HG03342 (cell line): Measurements from ENCODE around the gene RELN.

Experiments used
- ATAC-seq: cut with Tn5 transposase; IDR thresholded peaks from one replicate; pipeline ENCODE4 v1.9.1; 2021; ENCODE audit warnings: mild to moderate bottlenecking, moderate library complexity; ENCODE audit not compliant: unreplicated experiment

The RELN gene

DNA sequence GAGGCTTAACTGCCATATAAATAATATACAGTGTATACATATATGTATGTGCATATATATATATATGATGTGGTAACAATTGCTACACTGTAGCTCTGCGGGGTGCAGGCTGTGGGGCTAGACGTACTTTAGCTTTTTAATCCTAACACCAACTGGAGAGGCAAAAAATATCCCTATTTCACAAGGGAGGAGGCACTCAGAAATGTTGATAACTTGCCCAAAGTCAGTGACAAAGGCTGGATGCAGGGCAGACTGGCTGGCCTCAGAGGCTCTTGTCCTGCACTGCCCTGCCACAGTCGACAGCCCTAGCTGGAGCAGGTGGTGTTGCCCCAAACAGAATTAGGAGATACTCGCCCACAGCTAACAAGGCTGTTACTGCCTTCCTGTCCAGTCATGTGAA is 1.5 kb upstream of the RELN start:
- no peak for ATAC-seq

DNA sequence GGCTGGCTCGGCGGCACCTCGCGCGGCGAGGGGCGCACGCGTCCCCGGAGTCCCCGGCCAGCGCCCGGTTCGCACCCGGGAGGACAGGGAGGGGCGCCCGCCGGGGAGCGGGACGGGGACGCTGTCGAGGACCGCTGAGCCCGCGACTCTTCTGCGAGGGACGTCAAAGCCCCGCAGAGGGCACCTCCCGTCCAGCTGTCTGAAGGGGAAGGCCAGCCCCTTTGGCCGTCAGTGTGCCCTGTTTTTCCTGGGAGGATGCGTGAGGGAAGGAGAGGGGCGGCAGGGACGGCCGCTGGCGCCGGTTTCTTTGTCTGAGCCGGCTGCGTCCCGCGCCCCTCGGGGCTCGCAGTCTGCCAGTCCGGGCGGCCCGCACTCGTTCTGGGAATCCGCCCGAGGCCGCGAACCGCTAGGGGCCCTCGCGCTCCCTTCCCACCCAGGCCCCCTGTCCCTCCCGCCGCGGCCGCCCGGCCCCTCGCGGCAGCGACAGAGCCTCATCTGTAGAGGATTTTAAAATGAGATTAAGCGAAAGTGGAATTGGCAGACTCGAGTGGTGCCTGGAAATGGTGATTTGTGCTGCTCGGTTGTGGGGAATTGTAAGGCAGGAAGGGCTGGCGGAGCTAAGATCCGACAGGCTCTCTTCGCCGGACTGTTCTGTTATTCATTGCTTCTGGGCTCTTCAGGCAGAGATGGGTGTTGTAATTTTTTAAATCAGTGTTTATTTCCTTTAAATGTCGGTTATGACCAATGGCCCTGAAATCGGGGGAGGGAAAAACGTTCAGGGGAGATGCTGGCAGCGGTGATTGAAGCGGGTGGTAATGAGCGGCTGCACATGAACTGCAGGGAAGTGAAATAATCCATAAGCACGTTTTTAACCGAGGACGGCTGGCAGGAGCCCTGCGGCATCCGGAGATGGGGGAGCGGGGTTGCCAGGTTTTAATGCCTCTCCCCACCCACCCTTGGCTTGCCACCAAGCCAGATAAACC is 618 bp upstream of the RELN start:
- no peak for ATAC-seq

DNA sequence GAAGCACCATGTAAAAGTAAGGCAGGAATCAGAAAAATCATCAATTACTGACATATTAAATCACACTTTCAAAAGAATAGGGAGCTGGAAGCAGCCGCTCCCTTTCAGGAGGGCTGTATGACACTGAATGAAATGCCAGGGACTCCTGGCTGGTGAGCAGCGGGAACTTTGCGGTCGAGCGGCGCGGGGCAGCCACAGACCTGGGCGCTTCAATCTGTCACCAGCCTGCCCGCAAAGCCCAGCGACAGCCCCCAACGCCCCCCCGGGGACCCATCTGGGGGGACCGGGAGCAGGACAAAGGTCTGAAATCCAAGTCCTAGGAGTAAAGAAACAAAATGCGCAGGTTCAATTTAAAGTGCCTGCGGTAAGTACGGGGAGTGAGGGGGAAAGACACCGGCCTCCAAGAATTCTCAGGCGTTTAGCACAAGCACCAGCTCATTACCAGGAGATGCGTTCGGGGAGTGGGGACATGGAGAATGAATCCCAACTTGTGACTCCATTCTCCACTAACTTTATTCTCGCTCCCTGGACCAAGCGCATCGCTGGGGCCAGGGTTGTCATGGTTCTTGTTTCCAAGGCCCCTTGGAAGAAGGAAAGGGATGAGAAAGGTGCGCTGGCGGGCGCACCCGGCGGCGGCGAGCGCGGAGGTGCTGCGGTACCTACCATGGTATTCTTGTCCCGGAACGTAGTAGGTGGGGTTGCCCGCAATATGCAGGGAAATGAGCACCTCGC is 824 bp downstream of the RELN start:
- ATAC-seq, result no peak

DNA sequence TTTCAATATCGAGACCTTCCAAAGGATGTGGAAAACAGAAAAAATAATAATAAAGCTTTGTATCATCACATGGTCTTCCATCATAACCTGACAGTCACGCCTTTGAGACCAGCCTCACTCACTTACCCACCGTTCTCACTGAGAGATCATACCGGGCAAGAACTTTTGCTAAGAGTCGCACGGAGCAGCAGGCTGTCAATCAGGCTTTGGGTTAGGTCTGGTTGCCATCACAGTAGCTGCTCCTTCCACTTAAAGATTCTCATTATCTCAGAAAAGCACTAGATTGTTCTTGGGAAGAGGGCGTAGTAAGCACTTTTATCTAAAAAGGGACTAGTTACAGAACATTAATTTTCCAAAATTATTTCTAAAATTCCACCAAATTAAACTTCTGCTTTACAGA is 2.0 kb downstream of the RELN start:
- ATAC-seq, result no peak

DNA sequence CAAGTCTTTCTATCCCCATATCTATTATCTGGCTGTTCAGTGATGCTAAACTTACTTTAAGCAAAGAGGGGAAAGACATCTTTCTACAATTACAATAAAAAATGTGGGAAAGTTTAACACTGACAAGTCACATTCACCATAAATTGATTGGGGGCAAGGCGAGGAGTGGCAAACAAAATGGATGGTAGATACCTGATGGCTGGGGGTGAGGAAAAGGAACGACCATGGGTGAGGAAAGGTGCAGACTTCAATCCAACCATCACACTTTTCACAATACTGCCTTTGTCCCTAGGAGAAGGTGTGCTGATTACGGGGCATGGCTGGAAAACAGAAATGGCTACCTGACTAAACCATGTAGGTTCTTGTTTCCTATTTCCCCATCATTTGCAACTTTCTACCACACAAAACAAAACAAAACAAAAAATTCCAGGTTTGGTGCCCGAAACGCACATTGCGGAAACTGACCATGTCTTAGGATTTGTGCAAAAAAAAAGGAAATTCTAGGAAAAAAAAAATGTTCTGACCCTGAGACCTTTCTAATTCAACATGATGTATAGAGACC is 3.8 kb downstream of the RELN start:
- no peak for ATAC-seq

DNA sequence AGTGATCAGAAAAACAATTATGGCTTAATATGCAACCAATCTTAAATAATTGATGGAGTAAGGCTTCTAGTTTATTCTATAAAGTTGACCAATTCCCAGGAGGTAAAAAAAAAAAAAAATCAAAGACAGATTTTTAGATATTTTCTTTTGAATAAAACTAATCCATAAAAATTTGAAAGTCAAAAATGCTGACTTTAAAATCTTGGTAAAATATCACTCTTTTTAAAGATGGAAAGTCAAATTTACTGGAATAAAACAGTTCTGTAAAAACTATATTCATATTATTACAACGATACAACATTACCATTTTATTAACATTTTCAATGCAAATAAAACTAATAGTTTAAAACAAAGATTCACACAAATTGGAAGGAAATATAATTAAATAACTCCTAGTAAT is 5.4 kb downstream of the RELN start:
- ATAC-seq, result no peak

DNA sequence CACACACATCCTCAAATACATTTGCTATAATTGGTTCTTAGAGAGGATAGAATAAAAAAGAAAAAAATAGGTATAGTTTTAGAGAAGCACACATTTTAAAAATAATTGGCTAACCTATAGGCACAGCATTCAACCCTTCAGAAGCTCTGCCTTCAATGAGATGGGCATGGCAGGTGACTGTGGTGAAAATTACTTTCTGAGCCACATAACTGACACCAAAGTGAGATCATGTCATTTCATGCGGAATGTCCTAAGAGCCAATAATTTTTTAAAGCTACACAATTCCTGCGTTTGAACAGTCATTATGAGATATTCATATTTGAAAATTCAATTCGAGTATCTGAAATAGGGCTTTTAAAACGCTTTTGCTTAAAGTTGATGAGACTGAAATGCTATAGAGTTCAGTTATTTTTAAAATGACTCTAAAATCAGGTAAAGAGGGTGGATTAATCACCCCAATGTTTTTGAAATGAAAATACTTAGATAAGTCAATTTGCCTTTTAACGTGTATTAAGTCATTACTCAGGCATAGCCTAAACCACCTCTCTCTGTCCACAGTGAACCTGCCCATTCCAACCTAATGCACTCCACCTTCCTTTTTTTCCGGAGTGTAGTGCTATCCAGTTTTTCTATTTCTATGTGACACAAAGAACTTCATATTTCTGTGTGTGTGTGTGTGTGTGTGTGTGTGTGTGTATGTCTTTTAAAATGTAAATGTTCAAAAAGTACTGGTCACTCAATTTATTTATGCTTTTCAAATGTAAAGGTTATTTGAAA is 6.1 kb downstream of the RELN start:
- no peak for ATAC-seq

DNA sequence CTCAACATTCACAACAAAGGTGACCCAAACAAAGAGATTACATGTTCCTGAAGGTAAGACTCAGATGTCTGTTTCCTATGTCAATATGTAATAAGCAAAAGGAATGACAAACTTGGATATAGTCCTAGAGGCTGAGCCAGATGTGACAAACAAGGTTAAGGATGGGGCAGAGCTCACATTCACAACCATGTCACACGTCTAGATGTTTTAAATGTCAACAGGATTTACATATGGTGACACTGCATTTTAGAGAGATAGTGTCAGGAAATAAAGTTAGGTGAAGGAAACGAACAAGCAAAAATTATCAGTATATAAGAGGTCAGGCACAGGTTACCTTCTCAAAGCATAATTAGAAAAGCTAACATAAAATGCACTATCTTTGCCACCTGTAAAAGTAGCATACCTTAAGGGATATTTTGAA is 8.4 kb downstream of the RELN start:
- no peak for ATAC-seq

DNA sequence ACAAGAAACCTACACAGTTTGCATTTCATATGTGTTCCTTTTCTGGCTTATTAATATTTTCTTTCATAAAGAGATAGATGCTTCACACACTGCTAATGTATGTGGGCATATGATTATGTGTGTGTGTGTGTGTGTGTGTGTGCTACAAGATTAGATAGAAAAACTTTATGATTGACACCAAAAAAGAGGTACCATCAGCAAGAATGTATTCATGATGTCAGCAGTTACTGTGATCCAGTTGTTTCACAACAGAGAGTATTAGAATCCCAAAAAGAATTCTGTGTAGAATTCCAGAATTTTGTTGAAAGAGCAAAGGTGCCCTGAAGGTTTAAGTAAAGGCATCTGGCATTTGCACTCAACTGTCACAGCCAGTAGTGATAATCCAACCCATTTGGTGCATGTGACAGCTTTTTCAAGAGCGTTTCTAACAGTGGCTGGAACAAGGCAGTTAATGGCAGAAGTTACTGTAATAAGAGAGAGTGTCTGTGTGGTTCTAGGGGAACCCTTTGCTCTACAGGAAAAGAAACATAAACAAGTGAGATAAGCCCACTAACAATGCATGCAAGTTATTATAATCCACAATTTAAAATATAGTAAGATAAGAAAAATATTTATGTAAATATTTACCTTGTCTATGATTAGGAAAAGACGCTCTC is 16.6 kb downstream of the RELN start:
- ATAC-seq, result no peak

DNA sequence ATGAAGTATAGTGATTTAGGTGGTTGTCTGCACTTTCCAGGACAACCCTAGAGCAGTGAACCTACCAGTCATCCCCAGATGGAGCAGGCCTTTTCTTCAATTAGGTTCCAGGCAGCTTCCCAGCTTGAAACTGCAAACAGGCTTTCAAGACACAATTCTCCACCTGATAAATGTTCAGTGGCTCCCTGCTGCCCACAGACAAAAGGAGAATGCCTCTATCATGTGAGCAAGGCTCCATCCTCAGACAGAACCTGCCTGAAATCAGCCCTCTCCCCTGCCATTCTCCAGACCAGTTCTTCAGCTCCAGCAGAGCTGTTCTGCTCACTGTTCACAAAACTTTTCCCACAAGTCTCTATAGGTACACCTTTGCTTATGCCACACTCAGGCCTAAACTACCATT is 22.1 kb downstream of the RELN start:
- ATAC-seq, result no peak

DNA sequence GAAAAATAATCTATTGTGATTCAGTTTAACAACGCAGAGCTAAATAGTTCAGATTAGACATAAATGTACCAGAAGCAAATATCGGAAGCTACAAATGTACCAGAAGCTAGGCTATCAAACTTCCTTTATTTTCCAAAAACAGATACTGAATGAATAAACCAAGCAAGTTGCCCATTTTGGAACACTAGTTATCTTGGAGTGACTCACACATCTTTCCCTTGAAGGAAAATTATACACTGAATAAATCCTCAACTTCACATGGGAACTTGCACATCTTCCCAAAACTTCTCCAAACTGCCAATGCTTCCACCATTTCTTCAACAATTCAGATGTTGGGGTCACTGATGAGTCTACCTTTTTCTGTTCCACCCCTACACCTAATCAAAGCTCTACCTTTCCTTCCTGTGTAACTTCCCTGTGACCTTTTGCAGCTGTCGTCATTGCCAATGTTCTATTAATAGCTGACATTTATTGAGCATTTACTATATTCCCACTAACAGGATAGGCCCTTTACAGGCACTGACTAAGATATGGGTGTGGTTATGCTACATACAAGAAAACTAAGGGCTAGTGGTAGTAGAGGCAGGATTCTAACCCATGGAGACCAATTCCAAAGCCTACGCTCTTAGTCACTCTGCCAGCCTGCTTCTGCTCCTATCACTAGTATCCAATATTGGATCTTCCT is 22.7 kb downstream of the RELN start:
- ATAC-seq, result no peak

DNA sequence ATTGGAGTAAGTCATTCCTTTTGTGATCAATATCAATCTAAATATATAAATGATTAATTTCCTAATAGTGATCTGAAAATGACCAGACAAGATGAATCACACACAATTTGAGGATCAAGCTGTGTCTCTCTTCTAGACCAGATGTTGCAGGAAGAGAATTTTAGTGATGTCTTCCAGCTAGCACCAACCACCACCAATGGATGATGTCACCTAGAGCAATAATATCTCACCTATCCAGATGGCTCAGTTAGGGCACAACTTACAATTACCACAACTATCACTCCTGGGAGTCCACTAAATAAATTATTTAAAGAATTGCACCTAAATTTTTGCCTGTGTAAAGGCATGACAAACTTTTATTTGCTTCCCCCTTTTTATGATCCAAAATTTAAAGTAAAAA is 25.2 kb downstream of the RELN start:
- ATAC-seq, result no peak

DNA sequence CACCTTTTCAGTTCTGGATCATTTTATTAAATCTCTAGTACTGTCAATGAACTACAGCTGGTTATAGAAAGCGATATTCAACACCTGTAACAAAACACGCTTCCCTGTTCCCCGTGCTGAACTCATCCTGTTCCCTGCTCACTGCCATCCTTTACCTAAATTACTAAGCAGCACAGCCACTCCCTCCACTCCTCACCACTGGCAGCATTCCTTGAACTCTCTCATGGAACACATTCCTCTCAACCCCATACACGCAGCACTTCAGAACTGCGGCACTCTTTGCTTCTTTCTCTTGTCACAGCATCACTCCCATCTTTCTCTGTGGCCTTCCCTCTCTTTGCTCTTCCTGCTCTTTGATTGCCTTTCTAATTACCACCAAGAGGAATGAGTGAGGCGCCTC is 27.4 kb downstream of the RELN start:
- ATAC-seq, result no peak

DNA sequence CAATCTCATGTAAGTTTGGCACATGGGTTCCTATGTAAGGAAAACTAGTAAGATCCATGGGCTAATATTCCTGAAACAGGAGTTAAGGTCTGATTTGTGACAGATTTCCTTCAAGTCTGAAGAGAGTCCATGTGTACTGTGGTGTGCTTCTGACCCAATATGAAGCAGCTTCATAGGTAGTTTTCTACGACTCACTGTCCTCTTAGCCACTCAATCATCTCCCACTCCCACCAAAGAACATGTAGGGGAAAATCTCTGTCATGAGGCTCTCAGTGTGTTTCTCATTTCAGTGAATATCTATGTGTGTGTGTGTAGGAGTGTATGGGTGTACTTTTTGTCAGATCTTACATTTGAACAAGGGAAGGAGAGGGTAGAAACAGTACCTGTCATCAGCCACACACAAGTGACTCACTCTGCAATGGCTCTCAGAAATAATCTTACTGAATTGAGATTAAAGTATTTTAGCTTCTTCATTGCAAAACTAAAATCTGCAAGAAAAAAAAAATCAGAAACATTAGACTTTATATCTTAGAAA is 31.1 kb downstream of the RELN start:
- no peak for ATAC-seq

DNA sequence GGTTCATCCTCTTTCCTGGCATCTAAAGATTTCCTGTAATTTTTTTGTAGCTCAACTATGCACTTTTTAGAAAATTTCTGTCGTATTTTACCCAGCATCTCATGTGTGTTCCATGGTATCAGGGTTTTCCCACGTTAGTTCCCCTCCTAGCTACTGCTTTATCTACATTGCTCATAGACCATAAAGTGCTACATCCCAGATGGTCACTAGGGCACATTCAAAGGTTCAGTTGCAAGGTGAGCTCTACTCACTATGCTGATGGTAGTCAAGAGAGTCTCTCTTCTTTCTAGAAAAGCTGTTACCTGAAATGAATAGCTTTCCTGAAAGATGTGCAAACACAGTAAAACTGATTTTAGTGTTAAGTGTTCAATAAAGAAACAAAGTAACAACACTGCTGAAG is 33.5 kb downstream of the RELN start:
- no peak for ATAC-seq

DNA sequence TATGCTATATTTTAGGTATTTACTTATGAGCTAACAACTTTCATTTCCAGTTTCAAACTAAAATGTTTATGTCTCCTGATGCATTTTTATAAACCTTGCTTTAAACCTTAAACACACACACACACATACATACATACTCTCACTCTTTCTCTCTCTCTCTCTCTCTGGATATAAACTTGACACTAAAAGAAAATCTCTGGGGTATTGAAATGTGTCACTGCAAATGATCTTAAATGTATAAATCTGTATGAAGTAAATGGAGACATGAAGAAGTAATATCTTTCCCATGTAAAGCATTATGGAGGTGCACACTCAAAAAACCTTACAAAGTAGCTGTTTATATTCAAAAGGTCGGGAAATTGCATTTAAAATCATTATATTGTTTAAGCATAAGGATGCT is 37.0 kb downstream of the RELN start:
- ATAC-seq, result no peak

DNA sequence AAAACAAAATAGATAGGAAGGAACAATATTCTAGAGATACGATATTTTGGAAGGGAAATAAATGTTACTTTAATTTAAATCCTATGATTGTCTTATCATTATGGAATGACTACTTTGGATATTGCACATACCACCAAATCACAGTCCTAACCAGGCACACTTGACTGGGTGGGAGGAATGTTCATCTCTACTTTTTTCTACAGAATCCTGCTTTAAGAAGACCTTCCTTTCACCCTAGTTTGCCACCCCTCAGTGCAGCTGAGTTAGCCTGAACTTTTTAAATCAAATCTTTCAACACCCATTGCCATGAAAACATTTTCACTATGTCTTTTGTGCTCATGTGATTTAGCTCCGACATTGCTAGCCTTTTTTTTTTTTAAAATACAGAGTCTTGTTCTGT is 38.1 kb downstream of the RELN start:
- ATAC-seq, result no peak

DNA sequence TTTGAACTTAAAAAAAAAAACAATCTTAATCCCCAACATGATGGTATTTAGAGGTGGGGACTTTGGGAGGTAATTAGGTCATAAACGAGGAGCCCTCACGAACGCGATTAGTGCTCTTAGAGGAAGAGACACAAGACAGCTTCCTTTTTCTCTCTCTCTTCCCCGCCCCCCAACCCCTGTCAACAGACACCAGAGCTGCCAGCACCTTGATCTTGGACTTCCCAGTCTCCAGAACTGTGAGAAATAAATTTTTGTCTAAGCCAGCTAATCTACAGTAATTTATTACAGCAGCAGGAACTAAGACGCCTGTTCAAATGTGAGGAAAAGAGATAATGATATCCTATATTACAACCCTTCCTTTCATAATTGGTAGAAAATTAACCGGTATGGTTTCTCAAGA is 40.1 kb downstream of the RELN start:
- no peak for ATAC-seq

DNA sequence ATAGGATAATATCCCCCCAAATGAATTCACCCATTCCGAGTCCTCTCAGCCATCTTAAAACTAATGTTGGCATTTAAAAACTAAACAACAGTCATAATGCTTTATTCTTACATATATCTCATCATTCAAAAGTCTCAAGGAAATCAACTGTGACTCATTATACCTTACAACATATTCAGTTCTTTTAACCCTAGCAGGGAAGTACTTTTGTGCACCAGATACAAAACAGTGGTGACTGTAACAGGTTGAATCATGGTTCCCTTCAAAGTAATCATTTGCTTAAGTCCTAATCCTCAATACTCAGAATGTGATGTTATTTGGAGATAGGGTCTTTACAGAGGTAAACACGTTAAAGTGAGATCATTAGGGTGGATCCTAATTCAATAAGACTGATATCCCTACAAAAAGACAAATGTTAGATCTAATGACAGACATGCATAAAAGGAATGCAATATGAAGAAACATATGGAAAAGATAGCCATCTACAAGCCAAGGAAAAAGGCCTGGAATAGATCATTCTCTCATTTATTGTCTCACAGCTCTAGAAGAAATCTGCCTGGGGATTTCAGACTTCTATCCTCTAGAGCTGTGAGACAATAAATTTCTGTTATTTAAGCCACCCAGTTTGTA is 42.3 kb downstream of the RELN start:
- no peak for ATAC-seq
